ENCODE results near the gene DALRD3.

DNA sequence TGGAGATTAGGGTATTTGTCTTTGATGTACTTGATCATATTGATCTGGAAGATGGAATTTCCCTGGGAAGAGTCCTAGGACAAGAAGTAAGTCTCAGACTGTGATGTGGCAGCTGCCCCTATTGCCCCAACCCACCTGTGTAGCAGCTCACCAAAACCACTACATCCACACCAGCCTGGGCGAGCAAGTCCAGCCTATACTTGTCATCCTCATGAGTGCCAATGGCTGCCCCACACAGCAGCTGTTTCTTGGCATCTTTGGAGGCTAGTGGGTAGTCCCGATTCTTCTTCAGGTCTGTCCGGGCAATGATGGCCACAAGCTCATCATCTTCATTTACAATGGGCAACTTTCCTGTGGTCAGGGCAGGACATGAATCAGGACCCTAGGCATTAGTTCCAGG, 8.2 kb upstream of the DALRD3 start:
- TF ChIP-seq, protein P1, sequence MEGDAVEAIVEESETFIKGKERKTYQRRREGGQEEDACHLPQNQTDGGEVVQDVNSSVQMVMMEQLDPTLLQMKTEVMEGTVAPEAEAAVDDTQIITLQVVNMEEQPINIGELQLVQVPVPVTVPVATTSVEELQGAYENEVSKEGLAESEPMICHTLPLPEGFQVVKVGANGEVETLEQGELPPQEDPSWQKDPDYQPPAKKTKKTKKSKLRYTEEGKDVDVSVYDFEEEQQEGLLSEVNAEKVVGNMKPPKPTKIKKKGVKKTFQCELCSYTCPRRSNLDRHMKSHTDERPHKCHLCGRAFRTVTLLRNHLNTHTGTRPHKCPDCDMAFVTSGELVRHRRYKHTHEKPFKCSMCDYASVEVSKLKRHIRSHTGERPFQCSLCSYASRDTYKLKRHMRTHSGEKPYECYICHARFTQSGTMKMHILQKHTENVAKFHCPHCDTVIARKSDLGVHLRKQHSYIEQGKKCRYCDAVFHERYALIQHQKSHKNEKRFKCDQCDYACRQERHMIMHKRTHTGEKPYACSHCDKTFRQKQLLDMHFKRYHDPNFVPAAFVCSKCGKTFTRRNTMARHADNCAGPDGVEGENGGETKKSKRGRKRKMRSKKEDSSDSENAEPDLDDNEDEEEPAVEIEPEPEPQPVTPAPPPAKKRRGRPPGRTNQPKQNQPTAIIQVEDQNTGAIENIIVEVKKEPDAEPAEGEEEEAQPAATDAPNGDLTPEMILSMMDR (IDR thresholded peaks at IDR 0.05): no peak
- TF ChIP-seq ZFX (IDR thresholded peaks at IDR 0.05; ENCODE audit: borderline replicate concordance): no peak
